GM21737 (cell line): ENCODE measurements around the gene ENC1.

ENCODE experiments used
- ATAC-seq: cut with Tn5 transposase; IDR thresholded peaks from one replicate; pipeline ENCODE4 v1.9.1; 2021; ENCODE audit warnings: mild to moderate bottlenecking, moderate library complexity; ENCODE audit not compliant: unreplicated experiment

Gene ENC1

DNA sequence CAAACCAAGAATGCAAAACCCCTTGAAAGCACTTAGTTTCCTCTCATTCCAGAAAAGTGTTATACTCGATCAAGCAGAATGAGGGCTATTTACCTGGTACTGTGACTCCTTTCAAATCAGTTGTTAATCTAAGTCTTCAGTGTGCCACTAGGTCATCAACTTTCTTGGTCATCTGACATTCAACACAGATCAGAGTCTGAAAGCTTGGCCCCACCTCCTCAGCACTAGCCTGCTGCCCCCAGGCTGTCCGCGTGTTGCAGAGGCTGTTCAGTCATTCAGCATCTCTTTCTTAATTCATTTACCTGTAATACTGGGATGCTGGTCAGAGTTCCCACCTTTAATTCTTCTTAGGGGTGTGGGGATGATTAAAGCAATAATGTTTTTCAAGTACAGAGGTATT lies 28.5 kb downstream of the ENC1 start:
- ATAC-seq = no peak

DNA sequence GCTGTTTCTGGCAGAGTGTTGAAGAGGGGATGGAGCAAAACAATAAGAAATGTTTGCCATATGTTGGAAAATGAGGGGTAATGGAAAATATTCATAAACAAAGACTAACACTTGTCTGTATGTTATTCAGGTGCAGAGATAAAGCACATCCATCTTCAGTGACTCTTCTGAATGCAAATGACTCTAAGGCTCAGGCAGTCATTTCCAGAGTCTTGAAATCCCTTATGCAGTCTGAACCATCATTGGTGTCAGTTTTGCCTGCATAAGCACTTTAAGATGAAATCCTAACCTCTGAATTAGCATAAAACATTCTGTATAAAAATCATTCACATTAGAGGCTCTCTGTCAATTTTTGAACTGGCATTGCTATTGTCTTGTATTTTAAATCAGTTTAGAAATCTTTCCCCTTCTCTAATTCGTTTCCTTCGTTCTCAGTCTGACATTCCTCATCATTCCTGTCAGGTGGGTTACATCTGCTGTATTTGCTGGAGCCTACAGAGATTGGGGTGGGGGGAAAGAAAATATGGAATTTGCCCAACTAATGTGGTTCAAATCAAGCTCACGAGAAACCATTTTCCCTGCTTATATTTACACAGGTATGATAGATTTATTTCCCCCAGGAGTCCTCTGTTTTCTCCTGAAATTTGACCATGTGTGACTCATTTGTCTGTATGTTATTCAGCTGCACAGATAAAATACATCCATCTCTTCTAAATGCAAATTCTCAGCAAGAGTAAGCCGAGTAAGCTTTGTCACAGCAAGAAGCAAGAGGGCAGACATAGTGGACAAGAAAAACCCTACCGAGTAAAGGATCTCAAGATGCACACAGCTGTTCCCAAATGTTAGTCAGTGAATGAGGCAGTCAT lies 31.6 kb downstream of the ENC1 start:
- ATAC-seq = no peak

DNA sequence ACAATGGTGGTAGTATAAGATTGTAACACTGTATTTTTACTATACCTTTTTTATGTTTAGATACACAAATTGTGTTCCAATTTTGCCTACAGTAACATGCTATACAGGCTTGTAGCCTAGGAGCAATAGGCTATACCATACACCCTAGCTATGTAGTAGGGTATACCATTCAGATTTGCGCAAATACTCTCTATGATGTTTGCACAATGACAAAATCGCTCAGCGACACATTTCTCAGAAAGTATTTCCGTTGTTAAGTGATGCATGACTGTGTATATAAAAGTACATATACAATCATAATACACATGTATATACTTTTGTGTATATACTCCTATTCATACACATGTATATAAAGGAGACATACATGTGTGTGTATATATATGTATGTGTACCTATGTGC lies 34.8 kb downstream of the ENC1 start:
- ATAC-seq = no peak

DNA sequence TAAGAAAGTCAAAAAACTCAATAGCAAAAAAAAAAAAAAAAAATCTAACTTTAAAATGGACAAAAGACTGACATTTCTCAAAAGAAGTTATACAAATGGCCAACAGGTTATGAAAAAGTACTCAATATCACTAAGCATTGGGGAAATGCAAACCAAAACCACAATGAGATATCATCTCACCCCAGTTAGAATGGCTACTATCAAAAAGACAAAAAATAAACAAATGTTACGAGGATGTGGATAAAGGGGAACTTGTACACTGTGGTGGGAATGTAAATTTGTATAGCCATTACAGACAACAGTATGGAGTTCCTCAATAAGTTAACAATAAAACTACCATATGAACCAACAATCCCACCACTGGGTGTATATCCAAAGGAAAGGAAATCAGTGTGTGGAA lies 37.2 kb downstream of the ENC1 start:
- ATAC-seq = no peak

DNA sequence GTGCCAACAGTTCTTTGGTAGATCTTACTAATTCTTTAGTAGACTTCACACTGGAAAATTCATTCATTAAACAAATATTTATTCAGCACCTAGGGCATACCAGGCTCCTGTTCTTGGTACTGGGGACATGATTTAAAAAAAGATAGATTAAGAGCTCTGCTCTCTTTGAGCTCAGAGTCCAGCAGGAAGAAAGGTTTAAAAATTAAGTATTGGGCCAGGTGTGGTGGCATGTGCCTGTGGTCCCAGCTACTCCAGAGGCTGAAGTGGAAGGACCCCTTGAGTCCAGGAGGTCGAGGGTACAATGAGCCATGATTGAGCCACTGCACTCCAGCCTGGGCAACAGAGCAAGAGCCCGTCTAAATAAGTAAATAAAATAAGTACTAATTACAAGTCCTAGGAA lies 41.4 kb downstream of the ENC1 start:
- ATAC-seq = no peak

DNA sequence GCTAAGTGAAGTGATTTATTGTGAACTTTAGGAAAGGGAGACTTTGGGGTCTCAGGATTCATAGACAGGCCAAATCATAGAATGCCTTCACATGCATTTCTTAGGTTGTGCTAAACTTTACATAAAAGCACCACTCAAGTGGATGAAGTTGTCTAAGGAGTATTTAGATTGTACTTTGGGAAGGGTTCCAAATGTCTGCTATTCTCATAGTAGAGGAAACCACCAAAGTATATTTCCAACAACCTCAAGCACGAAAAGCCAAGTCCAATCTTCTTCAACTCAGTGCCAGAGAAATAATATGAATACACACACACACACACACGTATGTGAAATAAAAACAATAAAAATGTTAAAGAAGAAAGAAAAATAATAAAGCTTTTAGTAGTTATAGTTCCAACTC lies 41.8 kb downstream of the ENC1 start:
- no peak for ATAC-seq

DNA sequence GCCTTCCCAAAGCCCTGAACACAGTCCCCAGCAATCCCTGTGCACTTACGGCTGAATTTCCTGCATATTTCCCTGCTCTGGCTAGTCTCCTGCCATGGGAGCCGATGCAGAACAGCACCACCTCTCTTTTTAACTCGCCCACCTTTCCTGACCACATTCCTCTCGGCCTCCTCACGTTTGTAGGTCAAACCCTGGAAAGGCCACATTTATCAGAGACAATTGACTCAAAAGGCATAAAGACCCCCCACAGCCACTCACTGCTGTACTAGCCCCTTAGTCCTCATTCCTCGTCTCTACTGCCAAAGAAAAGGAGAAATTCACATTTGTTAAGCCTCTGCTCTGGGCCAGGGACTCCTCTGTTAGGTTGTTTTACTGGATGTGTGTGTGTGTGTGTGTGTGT lies 43.6 kb downstream of the ENC1 start:
- no peak for ATAC-seq

DNA sequence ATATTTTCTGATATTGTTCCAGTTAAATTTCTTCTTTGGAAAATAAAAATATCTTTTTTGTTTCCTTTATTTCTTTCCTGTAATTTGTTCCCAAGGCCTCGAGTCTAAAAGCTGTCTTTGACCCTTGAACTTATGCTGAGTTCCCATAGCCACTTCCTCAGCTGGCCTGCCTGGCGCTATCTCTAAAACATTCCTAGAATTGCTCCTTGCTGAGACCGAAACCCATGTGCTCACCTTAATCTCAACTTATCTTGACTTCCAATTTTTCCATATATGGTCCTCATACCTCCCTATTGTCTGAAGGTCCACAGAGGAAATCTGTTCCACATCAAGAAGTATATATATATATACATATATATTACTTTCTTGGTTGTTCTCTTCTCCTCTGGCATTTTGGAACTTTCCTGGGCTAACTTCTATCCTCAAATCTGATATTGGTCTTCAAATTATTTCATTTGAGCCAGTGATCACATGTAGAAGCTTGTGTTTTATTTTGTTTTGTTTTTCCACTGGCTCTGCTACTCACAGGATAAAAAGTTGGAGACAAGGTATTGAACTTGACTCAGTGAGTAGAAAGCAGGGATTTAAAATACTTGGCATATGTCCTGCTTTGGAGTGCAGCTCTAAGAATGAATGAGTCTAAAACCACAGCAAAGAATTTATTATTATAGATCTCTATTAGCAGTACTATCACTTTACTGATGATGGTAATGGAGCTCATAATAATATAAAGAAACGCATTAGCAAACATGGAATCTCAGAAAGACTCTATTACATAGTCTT lies 45.2 kb downstream of the ENC1 start:
- no peak for ATAC-seq

DNA sequence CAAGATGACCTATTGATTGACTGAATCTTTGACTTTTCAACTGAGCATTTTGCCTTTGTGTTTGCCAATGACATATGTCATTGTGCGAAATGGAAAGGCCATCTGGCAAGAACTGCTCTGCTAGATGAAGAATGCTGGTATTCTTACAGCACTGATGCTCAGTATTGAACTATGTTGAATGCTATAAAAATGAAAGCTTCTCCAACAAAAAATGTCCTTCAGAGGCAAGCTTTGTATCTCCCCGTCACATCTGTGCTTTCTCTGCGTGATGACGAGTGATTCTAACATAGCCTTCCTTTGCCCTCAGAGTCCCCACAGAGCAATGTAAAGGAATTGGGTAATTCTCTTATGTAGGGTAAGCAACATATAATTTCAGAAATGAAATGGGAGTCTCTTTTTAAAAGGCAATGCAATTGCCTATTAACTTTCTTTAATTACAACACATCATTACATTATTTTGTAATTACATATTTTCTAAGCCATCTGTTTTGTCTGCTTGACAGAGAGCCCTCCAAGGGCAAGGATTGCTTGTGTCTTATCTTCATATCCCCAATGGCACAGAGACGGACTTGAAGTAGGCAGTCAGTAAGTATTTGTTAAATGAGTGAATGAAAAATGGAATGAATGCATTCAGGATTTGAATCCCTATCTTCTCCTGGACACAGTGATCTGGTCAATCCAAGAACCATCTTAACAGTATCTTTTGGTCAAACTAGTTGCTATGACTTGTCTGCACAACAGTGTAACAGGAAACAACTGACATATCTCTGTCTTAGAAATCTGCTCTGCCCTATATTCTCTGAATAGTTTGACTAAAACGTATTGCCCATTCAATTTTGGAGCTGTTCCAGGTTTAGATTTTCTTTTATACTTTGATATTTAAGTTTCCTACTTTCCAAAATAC lies 46.1 kb downstream of the ENC1 start:
- no peak for ATAC-seq

DNA sequence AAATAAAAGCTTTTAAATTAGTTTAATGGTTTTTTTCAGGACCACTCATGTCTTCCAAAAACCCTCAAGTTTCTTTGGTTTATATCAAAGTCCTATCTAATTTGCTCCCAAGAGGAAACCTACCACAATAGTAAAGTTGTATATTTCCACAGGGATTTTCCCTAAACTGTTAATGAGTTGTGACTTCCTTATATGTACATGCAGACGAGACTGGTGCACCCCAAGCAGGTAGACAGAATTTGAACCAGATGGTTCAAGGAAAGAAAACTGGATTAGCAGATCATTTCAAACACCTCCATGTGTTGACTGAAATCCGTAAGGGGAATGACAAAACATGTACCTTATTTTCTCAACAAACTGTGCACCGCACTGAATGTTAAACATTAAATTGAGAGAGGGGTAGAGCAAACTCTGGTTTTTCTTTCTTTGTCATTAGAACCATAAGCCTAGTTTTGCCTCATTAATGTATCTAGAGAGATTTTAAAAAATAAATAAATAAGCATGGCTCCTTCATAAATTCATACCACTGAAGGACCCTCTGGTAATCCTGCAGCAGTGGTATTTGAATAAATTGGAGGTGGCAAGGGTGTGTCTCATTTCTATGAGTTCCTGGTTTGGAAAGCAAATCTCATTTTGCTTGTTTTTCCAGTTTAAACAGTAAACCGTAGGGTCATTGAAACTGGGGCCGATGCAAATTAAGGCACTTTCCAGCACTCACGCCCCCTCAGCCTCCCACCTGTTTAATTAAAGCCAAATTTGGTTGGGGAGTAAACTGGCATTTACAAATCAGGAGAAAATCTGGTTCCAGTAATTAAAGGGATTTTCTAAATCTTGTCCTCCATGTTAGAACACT lies 51.1 kb downstream of the ENC1 start:
- no peak for ATAC-seq

DNA sequence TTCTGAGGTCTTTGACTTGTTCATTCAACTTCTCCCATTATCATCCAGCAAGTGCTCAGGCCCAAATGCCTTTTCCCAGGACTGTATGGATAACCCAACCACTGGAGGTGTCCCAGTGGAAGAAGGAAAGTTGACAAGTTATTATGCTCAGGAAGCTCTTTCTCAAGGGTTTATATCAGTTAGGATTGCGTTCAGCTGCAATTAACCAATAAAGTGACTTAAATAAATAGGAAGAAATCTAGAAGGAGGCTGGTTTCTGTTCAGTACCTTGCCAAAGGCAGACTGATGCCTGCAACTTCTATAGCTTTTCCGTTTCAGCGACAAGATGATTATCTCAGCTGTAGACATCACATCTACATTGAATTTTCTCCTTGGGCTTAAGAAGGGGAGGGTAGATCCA lies 52.1 kb downstream of the ENC1 start:
- ATAC-seq = no peak

DNA sequence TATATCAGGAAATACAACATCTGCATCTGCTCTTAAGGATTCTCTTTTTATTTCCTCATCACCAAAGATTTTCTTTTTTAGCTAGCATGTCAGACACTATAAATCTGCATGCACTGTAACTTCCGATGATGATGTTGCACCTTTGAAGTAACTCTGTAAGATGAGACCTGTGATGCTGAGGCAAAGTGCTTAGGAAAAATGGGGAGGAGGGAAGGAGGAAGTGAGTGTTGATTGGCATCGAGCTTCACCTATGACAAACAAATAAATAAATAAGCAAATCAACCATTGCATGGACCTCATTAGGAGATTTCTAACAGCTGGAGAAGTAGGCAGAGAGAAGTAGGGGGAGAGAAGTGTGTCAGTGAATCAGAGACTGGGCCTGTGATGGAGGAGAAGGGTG lies 52.6 kb downstream of the ENC1 start:
- no peak for ATAC-seq

DNA sequence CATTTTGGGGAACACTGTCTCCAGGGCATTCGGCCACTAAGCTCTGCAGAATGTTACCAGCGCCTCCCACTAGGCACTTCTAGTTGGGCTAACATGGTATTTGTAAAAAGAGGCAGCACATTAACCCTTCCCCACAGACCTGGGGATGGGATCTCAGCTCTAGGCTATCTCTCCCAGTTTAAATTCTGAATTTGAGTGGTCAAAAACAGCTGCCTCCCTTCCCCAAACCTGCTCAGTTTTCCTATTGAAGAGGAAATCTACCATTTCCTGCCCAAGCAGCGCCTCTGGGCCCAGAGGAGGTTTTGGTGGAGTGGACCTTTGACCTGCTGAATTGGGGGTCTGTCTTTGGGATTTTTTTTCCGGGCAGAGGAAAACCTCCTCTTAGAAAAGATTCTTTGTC lies 53.2 kb downstream of the ENC1 start:
- no peak for ATAC-seq

DNA sequence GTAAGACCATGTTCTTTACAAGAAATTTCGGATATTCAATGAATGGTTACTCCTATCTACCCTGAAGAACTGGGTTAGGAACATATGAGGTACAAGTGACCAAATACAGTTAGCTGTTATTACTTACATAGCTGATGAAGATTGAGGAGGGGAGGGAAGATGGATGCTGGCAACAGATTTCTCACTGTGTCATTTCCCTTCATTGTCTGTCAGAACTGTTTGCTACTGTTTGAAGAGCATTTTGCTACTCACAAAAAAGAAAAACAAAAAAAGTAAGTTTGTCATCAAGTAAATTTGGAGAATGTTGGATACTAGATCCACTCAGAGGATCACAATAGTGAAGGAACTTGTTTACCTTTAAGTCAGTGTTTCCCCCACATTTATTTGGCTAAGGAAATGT lies 53.7 kb downstream of the ENC1 start:
- ATAC-seq = no peak

DNA sequence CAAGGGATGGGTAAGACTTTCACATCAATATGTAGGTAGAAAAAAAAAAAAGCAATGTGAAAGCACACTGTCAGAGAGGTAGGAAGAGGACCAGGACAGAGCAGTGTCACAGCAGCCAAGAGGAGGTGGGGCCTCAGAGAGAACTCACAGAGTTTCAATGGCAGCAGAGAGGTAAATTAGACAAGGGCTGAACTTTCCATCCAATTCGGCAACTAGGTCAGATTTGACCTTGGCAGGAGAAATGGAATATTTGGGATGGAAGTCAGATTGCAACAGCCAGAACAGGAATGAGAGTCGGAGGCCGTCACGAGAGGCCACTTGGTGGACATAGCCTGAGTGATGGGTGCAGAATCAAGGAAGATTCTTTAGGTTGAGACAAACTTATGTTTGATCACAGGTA lies 57.7 kb downstream of the ENC1 start:
- ATAC-seq = no peak

DNA sequence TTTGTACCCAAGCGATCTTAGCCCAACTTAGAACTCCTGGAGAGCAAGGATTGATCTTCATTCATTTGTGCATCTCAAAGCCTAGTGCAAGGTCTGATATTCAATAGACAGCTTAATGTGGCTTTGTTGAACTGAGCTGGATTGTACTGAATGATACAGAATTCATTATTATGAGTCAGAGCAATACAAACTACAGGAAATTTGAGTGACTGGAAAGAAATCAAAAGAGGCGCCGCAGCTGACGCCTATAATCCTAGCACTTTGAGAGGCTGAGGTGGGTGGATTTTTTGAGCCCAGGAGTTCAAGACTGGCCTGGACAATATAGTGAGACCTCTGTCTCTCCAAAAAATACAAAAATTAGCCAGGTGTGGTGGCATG lies 58.6 kb downstream of the ENC1 start:
- ATAC-seq = no peak

DNA sequence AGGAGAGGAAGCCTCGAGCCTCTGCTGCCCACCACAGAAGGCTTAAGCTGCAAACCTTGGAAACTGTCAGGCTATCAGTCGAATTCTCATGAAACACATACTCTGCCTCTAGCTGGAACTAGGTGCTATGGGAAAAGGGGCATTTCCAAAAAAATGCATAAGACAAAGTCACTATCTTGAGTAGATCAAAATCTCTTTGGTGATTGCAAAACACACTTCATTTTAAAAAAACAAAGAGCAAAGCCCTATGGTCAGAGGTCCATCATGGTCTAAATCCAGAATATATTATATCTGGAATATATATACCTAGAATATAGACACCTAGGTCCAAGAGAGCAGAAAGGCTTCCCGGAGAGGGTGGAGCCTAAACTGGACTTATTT lies 59.8 kb downstream of the ENC1 start:
- ATAC-seq = no peak

DNA sequence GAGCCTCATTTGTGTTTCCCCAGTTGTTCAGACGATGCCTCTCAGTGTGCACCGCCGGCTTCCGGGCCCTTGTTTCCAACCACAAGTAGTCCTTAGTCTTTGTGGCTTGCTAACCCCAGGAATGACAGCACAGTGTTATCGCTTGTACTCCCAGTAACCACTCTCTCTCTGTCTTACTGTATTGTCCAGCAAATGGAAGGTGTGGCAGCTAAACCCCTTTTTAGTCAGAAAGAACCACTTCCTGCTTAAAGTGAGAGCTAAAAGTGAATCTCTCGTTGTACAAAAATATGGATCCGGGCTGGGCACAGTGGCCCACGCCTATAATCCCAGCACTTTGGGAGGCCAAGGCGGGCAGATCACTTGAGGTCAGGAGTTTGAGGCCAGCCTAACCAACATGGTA lies 61.3 kb downstream of the ENC1 start:
- peak; percentile 76 for ATAC-seq

DNA sequence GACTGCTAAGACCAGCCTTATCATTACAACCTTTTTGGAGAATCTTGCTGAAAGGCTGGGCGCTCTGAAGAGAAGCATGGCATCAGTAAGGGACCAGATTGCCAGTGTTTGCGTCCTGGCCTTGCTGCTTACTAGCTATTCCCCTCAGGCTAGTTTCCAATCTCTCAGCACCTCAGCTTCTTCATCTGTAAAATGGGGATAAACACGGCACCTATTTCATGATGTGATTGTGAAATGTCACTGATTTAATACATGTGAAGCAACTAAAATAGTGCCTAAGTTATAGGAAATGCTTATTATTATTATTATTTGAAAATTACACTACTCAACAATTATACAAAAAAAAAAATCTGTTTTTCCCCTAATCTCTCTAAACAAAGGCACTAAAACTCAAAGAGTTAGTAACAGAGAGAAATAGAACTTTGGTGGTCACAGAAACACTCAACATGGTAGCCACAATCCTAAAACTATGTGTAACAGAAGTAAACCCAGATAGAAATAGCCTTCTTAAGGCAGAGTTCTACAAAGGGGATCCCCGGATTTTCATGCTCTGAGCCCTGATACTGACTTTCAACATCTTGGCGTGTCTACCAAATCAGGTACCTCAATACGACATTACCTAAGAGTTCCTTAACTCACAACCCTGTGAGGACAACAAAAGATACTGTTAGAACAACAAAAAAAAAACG lies 62.0 kb downstream of the ENC1 start:
- peak; percentile 22 for ATAC-seq
